Measurements from ENCODE around the gene TIRAP.

TIRAP gene

DNA sequence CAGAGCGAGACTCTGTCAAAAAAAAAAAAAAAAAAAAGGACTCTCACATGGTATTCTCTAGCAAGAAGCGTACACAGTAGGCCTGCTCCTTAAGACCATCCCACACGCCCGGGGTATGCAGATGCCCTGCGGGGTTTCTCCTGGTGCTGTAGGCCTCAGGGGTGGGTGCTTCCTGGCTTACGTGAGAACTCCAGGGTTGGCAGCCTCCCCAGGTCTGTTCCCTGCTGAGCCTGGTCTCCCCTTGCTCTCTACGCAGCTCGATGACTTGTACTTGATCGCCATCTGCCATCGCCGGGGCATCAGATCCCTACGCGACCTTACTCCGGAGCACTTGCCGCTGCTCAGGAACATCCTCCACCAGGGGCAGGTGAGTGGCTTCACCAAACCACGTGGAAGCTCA, 60.2 kb downstream of the TIRAP start:
- no peak overlapping the region for H3K4me3 ChIP-seq (ENCODE audit: low read depth, low read length)
- peaks cover 55% of the 10 kb centered on the region for H3K36me3 ChIP-seq (ENCODE audit: control insufficient read depth, insufficient read depth, low read length)
- H3K4me1 ChIP-seq (ENCODE audit: control insufficient read depth, insufficient read depth, low read length), result peaks cover 15% of the 10 kb centered on the region
- no peak overlapping the region for H3K27ac ChIP-seq (ENCODE audit: low read depth, low read length)
- no peaks in the 10 kb centered on the region for H3K27me3 ChIP-seq (ENCODE audit: control insufficient read depth, insufficient read depth, low read length)
- H3K9me3 ChIP-seq (ENCODE audit: control insufficient read depth, insufficient read depth, low read length), result no peaks in the 10 kb centered on the region
- H3K9ac ChIP-seq (ENCODE audit: low read depth, low read length), result no peak overlapping the region
